Superior temporal gyrus (tissue), 1 donor: ENCODE results near the gene RNFT2.
A peak's percentile ranks its signal among the peaks of the same experiment; 100 is the strongest.

Source experiments
- DNase-seq: peaks from one replicate; pipeline ENCODE4 v3.0.0-alpha.2; 2016; ENCODE audit errors: extremely low spot score

RNFT2 gene

DNA sequence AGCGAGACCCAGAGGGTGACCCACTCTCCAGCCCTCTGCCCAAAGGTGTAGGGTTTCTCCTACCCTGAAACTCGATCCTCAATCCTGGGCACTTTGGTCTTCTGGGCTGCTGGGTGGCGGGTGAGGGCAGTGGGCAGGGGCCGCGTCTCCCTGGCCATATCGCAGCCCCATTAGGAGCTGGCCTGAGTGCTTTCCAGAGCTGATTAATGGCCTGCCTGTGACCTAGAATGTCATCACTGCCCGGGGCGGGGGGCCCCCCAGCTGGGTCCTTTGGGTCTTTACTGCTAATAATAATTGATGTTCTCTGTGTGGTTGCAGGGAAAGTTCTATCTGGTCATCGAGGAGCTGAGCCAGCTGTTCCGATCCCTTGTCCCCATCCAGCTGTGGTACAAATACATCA is 95.4 kb downstream of the RNFT2 start:
- no peak for DNase-seq

DNA sequence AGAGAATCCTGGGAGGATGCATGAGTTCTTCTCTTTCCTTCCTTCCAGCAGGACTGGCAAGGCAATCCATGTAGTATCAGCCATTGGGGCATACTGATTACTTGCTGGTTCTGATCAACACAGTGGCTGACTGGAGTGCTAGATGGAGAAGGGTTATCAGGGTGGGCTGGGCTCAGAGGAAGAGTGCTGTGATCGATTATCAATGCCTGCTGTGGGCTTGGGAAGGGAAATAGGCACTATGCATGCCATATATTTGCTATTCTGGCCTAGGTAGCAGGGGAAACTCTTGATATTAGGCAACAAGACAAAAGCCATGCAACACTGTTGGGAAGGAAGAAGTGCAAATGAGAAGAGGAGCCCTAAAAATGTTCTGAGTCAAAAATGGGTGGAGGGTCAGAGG is 97.4 kb downstream of the RNFT2 start:
- DNase-seq, result no peak

DNA sequence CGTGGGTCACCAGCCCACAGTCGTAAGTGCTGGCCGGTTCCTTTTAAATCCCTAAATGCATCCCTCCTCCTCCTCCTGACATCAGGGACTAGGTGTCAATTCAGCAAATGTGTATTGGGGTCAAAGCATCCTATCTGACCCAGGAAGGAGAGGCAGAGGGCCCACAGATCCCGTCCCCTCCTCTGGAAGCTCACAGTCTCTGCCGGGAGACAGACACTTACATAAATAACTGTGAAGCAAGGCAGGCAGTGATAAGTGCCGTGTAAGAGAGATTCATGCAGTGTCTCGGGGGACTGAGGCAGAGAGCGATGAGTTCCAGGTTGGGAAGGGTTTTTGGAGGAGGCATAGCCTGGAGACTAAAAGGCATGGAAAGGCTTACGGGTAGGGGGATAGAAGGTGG is 99.0 kb downstream of the RNFT2 start:
- DNase-seq, result no peak

DNA sequence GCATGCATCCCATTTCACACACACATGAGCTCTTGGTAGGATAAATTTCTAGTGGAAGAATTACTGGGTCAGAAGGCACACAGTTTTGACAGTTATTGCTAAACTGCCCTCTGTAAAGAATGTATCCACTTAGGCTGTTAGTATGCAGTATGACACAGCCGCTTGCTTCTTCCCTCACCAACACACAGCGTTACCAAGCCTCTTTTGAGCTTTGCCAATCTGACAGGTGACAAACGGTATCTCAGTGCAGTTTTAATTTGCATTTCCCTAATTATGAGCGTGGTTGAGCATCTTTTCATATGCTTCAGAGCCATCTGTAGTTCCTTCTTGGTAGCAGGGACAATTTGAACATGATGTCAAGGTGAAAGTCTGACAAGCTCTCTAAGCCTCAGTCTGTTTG is 100.2 kb downstream of the RNFT2 start:
- DNase-seq, result no peak

DNA sequence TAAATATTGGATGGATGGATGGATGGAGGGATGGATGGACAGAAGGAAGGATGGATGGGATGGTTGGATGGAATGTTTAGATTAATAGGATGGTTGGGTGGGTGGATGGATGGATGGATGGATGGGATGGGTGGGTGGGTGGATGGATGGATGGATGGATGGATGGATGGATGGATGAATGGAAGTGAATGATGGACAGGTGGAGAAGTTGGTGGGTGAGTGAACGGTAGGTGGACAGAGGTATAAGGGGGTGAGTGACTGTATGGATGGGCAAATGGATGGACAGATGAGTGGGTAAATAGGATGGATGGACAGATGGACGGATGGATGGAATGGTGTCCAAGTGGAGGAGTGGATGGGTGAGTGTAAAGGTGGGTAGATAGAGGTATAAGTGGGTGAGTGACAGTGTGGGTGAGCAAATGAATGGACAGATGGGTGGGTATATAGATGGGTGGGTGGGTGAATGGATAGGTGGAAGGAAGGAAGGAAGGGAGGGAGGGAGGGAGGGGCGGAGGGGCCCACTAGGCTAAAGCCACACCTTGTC is 101.2 kb downstream of the RNFT2 start:
- DNase-seq, result no peak

DNA sequence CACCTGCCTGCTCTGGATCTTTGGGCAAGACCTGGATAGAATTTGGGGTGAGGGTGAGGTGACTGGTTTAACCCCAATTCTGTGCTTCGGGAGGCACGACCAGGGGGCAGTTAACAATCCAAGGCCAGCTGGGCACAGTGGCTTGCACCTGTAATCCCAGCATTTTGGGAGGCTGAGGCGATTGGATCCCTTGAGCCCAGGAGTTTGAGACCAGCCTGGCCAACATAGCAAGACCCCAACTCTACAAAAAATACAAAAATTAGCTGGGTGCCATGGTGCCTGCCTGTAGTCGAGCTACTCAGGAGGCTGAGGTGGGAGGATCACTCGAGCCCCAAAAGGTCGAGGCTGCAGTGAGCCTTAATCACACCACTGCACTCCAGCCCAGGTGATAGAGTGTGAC is 105.0 kb downstream of the RNFT2 start:
- no peak for DNase-seq

DNA sequence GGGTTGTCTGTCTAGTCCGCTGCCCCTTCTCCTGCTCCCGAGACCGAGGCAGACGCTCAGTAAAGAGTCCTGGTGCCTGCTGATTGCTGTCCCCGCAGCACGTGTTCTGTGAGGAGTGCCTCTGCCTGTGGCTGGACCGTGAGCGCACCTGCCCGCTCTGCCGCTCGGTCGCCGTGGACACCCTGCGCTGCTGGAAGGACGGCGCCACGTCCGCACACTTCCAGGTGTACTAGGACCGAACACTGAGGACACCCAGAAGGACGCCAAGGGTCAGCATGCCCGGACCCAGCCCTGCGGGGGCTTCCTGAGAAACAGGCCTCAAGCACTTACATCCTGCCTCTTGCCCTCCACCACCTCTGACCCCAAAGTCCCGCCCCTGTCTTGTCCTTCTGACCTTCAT is 111.1 kb downstream of the RNFT2 start:
- DNase-seq, result no peak

DNA sequence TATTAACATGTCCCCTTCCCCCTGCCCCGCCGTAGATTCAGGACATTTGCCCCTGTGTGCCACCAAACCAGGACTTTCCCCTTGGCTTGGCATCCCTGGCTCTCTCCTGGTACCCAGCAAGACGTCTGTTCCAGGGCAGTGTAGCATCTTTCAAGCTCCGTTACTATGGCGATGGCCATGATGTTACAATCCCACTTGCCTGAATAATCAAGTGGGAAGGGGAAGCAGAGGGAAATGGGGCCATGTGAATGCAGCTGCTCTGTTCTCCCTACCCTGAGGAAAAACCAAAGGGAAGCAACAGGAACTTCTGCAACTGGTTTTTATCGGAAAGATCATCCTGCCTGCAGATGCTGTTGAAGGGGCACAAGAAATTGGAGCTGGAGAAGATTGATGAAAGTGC is 114.2 kb downstream of the RNFT2 start:
- no peak for DNase-seq

DNA sequence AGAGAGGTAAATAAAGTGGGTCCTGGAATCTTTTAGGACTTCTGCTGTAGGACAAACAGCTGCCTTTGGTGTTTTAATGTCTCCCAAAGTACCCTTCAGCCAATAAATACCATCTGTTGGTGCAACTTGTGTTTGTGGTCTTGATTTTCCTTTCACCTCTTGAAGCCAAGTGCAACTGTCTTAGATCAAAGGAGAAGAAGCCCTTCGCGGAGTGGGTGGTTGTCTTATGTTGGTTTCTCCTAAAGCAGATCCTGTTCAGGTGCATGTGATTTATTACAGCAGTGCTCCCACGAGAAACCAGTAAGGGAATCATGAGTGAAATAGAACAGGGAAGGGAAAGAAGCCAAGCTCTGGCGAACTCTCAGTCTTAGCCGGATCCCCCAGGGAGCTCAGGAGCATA is 115.4 kb downstream of the RNFT2 start:
- no peak for DNase-seq

DNA sequence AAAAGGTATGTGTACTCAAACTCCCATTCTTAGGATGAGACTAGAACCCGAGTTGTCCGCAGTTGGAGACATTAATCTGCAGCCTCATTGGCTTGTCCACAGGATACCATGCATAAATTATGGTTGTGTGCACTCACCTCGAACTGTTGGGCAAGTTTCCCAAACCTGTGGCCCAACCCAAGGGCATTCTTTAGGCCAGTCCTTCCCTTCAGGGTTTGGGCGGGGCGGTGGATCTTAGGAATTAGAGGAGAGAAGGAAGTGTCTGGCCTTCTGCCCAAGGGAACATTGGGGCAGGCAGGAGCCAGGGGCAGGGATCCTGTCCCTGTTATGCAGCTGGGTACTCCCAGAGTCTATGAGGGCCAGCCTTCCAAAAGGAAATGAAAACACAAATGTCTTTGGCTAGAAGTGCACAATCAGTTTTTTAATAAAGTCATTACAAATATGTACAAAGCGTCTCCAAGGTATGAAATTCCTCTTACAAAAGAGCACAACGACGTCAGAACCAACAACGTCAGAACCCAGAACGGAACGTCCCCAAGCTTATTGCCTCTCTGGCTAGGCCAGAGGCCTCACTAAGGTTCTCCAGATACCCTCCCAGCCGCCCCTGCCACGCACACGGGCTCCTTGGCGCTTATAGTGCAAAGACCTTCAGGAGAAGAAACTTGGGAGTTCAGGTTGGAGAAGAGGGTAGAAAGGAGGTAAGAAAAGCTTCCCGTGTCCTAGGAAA is 117.8 kb downstream of the RNFT2 start:
- DNase-seq, result no peak

DNA sequence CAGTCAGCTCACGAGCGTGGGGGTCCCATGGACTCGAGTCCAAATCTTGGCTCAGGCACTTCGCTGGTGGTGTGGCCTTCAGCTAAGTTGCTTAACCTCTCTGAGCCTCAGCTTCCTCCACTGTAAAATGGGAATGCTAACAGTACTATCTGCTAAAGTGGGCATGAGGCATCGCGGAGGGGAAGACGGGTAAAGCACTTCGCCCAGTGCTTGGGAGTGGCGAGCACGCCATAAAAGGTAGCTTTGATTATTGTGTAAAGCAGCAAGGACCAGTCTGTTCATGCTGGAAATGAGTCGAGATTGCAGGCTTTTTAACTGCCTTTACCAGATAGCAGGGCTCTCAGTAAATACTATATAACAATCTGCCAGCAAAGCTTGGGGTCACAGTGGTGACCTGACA is 118.6 kb downstream of the RNFT2 start:
- no peak for DNase-seq

DNA sequence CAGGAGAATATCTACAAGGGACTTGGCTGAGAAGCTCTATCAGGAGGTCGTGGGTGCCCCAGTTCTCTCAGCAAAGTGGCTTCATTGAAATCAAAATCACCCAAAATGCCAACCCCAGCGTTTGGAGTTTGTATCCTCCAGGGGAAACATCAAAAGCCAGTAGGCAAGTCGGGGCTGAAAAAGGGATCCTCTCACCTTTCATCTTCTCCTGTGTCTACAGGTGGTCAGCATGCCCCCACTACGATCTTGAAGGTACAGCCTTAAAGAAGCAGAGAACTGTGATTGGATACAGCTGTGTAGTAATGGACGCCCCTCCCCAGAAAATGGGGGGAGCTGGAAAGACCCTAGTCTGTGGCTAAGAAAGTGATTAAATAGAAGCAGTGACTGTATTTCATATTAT is 121.0 kb downstream of the RNFT2 start:
- DNase-seq, result peak; percentile 29

DNA sequence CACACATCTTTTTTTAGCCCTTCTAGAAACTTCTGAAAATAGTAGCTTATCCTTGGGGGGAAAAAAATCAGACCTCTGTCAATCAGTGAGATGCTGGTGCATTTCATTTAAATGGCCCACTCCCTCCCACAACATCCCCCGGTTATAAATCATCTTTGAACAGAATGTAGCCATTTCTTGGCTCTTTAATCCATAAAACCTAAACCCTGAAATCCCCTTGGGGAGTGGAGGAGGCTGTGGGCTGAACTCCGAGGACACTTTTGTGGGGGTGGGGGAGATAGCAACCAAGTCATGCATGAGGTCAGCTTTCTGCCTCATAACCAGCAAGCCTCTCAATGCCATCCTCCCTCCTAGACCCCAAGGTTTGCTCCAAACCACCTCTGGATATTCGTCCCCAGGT is 122.1 kb downstream of the RNFT2 start:
- peak; percentile 23 for DNase-seq

DNA sequence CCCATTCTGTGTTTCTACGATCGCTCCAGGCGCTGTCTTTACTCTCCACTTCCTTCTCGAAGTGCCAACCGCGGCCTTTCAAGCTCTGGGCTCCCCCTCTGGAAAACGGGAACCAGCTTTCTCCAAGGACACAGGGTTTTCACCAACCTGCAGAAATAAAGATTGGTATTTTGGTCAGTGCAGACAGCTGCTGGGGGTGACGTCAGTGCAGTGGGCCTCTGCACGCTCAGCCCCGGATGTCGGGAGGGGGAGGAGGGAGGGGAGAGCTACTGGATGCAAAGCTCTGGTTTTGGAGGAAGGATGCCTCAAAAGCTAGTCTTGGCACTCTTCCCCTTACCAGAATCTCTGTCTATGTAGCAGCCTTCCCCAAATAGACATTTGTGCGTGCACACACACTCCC is 123.2 kb downstream of the RNFT2 start:
- peak; percentile 74 for DNase-seq

DNA sequence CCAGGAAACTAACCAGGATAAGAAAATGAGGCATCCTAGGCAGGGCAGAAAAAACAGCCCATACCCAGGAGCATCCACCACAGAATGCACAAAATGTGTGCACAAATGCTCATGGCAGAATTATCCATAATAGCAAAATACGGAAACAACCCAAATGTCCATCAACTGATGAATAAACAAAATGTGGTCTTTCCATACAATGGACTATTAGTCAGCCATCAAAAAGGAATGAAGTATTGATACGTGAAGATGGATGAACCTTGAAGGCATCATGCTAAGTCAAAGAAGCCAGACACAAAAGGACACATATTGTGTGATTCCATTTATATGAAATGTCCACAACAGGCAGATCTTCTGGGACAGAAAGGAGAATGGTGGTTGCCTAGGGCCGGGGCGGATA is 124.1 kb downstream of the RNFT2 start:
- DNase-seq, result no peak

DNA sequence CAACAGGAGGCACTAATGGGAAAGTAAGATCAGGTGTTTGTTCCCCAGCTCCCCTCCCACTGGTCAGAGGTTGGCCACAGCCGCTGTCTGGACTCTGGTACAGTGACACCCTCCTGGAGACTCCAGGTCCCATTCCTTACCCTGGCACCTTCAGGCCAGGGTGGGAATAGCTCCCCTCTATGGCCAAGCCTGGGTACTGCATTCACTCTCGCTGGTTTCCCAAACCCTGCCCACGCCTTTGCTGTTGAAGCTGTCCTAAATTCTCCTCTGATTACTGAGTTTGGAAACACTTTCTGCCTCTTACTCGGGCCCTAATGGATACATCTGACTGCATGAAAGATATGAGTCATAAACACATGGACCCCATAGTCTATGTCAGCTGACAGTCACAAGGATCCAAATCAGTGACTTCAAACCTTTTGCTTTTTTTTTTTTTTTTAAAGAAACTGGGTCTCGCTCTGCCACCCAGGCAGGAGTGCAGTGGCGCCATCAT is 125.2 kb downstream of the RNFT2 start:
- no peak for DNase-seq

DNA sequence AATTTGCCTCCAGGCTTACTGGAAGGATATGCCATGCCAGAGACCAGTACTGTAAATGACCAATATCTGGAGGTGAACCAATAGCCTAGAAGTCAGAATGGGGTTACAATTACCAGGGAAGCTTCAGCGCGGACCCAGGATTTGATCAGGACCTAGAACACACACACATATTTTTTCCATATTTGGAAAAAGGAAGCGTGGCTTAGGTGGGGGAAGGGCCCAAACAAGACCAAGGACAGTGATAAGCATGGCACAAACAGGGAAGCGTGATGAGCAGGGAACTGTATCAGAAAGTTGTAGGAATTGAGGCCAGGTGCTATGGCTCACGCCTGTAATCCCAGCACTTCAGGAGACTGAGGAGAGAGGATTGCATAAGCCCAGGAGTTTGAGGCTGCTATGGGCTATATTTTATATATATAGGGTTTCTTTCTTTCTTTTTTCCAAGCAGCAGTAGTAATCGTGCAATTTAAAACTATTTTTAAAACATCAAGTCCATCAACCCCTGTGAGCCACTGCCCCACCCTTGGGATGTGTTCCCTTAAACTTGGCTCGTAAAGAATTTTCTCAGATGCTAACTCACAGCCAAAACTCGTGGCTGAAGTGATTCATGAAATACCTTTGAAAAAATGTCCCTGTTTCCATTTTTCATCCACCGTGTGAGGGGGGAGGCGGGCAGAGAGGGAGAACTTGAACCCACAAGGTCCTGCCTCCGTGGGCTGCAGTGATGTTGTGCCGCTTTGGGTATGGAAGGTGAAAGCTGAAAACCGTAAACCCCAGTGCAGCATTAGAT is 126.5 kb downstream of the RNFT2 start:
- DNase-seq, result no peak

DNA sequence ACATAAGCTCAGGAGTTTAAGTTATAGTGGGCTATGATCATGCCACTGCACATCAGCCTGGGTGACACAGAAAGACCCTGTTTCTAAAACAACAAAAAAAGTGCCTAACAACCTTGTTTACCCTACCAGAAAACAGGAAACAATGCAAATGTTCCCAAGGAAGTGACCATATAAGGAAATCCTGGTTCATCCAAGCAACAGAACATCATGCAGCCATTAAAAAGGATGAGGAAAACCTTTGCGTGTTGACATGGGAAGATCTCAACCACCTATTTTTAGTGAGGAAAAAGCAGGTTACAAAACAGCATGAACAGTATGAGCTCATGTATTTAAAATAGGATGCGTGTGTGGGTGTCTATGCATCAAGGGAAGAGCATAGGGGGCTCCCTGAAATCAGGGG is 129.4 kb downstream of the RNFT2 start:
- no peak for DNase-seq

DNA sequence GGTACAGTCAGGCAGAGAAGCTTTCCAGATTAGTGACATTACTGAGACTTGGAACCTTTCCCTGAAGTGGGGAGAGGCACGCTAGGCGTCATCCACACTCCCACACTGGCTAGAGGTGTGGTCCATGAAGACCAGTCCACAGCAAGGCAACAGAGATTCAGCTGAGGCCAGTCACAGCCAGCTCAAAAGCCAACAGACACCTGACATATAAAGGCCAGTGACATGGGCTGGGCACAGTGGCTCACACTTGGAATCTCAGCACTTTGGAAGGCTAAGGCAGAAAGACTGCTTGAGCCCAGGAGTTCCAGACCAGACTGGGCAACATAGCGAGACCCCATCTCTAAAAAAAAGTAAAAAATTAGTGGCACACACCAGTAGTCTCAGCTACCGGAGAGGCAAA is 132.2 kb downstream of the RNFT2 start:
- DNase-seq, result no peak

DNA sequence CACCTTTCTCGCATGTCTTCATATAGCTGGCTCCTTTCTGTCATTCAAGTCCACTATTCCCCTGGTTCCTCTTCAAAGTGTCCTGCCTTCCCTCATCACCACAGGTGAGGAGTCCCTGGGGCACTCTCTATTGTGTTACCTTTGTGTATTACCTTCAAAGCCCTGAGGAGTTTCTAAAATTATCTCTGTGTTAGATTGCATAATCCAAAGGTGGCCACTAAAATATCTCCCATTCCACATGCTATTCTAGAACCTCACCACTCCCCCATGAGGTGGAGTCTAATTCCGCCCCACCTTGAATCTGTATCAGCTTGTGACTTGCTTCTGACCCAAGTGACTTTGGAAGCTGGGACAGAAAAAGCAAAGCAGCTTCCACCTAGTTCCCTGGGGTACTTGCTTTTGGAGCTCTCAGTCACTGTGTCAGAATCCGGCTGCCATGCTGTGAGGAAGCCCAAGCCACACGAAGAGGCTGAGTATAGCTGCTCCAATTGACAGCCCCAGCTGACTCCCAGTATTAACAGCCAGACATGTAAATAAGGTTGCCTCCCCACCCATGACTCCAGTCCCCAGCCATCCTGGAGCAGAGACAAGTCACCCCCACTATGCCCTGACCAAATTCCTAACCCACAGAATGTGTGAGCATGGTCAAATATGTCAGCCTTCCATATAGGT is 136.3 kb downstream of the RNFT2 start:
- no peak for DNase-seq

DNA sequence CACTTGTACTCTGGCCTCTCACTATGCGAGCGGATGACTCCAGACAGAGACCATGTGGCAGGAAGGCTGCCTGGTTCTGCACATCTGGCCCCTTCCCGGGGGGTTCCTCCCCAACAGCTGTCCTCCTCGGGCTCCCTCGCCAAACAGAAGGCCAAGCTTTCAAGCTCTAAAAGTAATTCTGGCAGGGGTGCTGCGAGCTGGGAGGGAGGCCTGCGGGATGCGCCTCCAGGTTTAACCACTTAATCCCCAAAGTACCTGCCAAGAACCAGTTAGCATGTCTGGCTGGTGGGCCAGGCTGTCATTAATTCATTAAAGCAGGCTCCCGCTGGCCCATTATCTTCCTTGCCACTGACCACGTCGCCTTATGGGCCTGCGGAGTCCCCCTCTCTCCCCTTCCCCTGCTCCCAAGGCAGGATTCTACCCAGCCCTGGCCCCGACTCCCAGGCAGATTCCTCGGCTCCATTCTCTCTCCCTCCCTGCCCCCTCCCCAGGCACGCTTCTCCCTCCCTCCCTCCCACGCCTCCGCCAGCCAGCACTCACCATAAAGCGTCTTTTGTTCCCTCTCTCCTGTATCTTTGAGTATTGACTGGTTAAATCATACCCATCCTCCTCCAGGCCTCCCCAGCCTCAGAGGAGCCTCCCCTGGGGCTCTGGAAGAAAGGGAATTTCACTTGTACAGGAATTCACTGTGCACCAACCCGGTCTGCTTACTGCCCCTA is 138.2 kb downstream of the RNFT2 start:
- no peak for DNase-seq
